ENCODE measurements around the gene SERINC5. TPM values are rescaled to one million over a fixed set of nuclear protein-coding genes. Genes with fewer than 3 reads are reported as not detected.

Gene SERINC5
- total RNA-seq, 1 experiment from 2014 or later = 70.6 TPM

GRCh38 chr5:80191397-80191796, 64.5 kb downstream of the SERINC5 start:
- Histone ChIP-seq H3K9me3 (ENCODE audit: control insufficient read depth, insufficient read depth, low read depth, low read length) (no peaks in the 10 kb centered on the region), H3K4me3 (ENCODE audit: low read depth in 2 of 2, low read length in 2 of 2) (no peak overlapping the region), H3K36me3 (ENCODE audit: control insufficient read depth, insufficient read depth, low read length) (no peaks in the 10 kb centered on the region), H3K27ac (ENCODE audit: low read length) (no peak overlapping the region), H3K4me1 (ENCODE audit: control insufficient read depth, insufficient read depth, low read length) (peaks cover 7% of the 10 kb centered on the region; the same call in 1 of the 2 replicates), H3K27me3 (ENCODE audit: control insufficient read depth, insufficient read depth, low read length) (no peaks in the 10 kb centered on the region)
- in situ Hi-C loops (cut with HindIII; ENCODE audit: low pct_unique_long_range_greater_than_20kb, low sequenced_read_pairs) (no loop called here), intact Hi-C loops (cut with micrococcal nuclease; ENCODE audit: unreplicated experiment) (no loop called here)
- TF ChIP-seq TCF7L2 (IDR thresholded peaks at IDR 0.05; ENCODE audit: low read depth, low read length) (no peak), SIN3A (IDR thresholded peaks at IDR 0.05; ENCODE audit: borderline replicate concordance, insufficient read depth, low read depth, low read length) (no peak), CTCF (IDR thresholded peaks at IDR 0.05) (no peak)
- BruUV-seq (replicated peaks) = no TSS peak
- ChIA-PET CTCF (no interaction called here), POLR2A (no interaction called here)
- DNase-seq (ENCODE audit: low read depth, low spot score) = no peak
- ATAC-seq = no peak

DNA sequence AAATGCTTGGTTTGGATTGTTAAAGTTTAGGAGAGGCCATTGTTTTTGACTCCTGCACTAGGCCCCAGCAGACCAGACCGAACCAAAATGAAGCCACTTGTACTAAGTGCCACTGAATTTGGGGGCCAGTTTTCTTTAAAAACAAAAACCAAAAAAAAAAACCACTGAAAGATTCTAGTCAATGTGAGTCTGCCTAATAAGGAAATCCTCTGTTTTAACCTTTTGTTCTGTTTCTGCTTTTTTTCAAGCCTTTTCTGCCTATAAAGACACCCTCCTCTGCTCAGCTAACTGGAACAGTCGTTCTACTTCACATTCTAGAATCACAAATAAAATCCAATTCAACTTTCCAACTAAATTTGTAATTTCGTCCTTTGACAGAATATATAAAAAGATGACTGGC, 64.9 kb downstream of the SERINC5 start:
- H3K27ac ChIP-seq (ENCODE audit: low read length) = no peak overlapping the region
- intact Hi-C loops (cut with micrococcal nuclease; ENCODE audit: unreplicated experiment) = no loop called here
- POLR2A ChIA-PET = no interaction called here
- DNase-seq (ENCODE audit: low read depth, low spot score) (no peak), ATAC-seq (no peak)
- no TSS peak for BruUV-seq (replicated peaks)
- TF ChIP-seq TCF7L2 (IDR thresholded peaks at IDR 0.05; ENCODE audit: low read depth, low read length) (no peak), POLR2AphosphoS5 (IDR thresholded peaks at IDR 0.05; ENCODE audit: low read depth, low read length) (no peak), CTCF (IDR thresholded peaks at IDR 0.05) (no peak), SIN3A (IDR thresholded peaks at IDR 0.05; ENCODE audit: borderline replicate concordance, insufficient read depth, low read depth, low read length) (no peak)
- TF ChIP-seq, protein P1, sequence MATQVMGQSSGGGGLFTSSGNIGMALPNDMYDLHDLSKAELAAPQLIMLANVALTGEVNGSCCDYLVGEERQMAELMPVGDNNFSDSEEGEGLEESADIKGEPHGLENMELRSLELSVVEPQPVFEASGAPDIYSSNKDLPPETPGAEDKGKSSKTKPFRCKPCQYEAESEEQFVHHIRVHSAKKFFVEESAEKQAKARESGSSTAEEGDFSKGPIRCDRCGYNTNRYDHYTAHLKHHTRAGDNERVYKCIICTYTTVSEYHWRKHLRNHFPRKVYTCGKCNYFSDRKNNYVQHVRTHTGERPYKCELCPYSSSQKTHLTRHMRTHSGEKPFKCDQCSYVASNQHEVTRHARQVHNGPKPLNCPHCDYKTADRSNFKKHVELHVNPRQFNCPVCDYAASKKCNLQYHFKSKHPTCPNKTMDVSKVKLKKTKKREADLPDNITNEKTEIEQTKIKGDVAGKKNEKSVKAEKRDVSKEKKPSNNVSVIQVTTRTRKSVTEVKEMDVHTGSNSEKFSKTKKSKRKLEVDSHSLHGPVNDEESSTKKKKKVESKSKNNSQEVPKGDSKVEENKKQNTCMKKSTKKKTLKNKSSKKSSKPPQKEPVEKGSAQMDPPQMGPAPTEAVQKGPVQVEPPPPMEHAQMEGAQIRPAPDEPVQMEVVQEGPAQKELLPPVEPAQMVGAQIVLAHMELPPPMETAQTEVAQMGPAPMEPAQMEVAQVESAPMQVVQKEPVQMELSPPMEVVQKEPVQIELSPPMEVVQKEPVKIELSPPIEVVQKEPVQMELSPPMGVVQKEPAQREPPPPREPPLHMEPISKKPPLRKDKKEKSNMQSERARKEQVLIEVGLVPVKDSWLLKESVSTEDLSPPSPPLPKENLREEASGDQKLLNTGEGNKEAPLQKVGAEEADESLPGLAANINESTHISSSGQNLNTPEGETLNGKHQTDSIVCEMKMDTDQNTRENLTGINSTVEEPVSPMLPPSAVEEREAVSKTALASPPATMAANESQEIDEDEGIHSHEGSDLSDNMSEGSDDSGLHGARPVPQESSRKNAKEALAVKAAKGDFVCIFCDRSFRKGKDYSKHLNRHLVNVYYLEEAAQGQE (IDR thresholded peaks at IDR 0.05; ENCODE audit: insufficient read depth in 1 of 2, low read depth in 2 of 2, low read length in 1 of 2) = no peak
- no peaks in the 10 kb centered on the region for H3K9me3 ChIP-seq (ENCODE audit: control insufficient read depth, insufficient read depth, low read depth, low read length)
- peaks cover 7% of the 10 kb centered on the region; the same call in 1 of the 2 replicates for H3K4me1 ChIP-seq (ENCODE audit: control insufficient read depth, insufficient read depth, low read length)
- no peaks in the 10 kb centered on the region for H3K36me3 ChIP-seq (ENCODE audit: control insufficient read depth, insufficient read depth, low read length)
- CTCF ChIA-PET = no interaction called here
- no peak overlapping the region for H3K4me3 ChIP-seq (ENCODE audit: low read depth in 2 of 2, low read length in 2 of 2)
- H3K27me3 ChIP-seq (ENCODE audit: control insufficient read depth, insufficient read depth, low read length) = no peaks in the 10 kb centered on the region
- in situ Hi-C loops (cut with HindIII; ENCODE audit: low pct_unique_long_range_greater_than_20kb, low sequenced_read_pairs) = no loop called here

Measured in Panc1 (cell line).